ENCODE data around the gene RGS19. TPM values are rescaled to one million over a fixed set of nuclear protein-coding genes. Genes with fewer than 3 reads are reported as not detected.

The RGS19 gene
- total and polyA plus RNA-seq, 2 of the 8 experiments (the other 6 are each of a cell fraction or from before 2014, with no cell fraction given), result 12.7 to 16.8 TPM

GRCh38 chr20:64055396-64055892 is 23.9 kb downstream of the RGS19 start:
- WGBS, 2 experiments (ENCODE audit: extremely low coverage in 1 of 2, insufficient coverage in 1 of 2, insufficient read length in 1 of 2, insufficient replicate concordance in 2 of 2, low coverage in 1 of 2, low lambda C conversion rate in 2 of 2, missing lambda C conversion rate in 1 of 2), result 85% methylated on average over 9 of the region's 9 CpGs; no CpG with 5 or more reads in 1 of the 2 experiments
- H3K4me1 ChIP-seq (replicated peaks in 1 of 4; ENCODE audit: control insufficient read depth in 3 of 4, insufficient read depth in 4 of 4, low read length in 3 of 4), result peaks cover 0 to 20% (median 15%) of the 10 kb centered on the region in 4 experiments; a peak in 6 of 7 replicates
- H3K79me1 ChIP-seq (ENCODE audit: low read depth, low read length), result no peaks in the 10 kb centered on the region
- H4K20me1 ChIP-seq (replicated peaks in 1 of 2; ENCODE audit: control insufficient read depth in 1 of 2, insufficient read depth in 2 of 2, low read length in 2 of 2), result no peaks in the 10 kb centered on the region
- no peak overlapping the region for H3K23ac ChIP-seq (ENCODE audit: insufficient read length)
- H3K56ac ChIP-seq (replicated peaks; ENCODE audit: insufficient read length, low read depth, low read length), result no peak overlapping the region
- H4K5ac ChIP-seq (ENCODE audit: insufficient read length, low read depth, low read length), result no peak overlapping the region
- H3K4ac ChIP-seq (replicated peaks; ENCODE audit: insufficient read length, low read depth, low read length), result no peak overlapping the region
- FAIRE-seq, result no peak
- H2BK5ac ChIP-seq (ENCODE audit: low read depth, low read length), result no peak overlapping the region
- ChIA-PET POLR2A (ENCODE audit: partially characterized antibody) (interaction anchor here (1.2 kb wide), 1 partner anchor 19 kb away, joined by 4 read pairs; the partner anchor contains the start of gene C20orf204), CTCF (ENCODE audit: partially characterized antibody) (interaction anchor here (0.6 to 15.0 kb wide), 10 partner anchors 9 to 75 kb away, joined by 3 to 139 read pairs (median 8); partner anchors contain the start of genes LKAAEAR1, OPRL1, PRPF6 and RGS19)
- no peak overlapping the region for H2AK5ac ChIP-seq (ENCODE audit: low read depth, low read length)
- H2BK20ac ChIP-seq (ENCODE audit: low read length), result no peak overlapping the region
- no peak overlapping the region for H3K9ac ChIP-seq (replicated peaks in 1 of 4; ENCODE audit: extremely low read depth in 1 of 4, low read depth in 3 of 4, low read length in 3 of 4)
- no peaks in the 10 kb centered on the region for H3K9me3 ChIP-seq (ENCODE audit: insufficient read depth in 2 of 2, low read depth in 1 of 2, low read length in 1 of 2)
- no peak overlapping the region; the same call in 1 of the 2 replicates for H4K8ac ChIP-seq (ENCODE audit: extremely low read depth, insufficient read depth, low read length)
- no peak overlapping the region for H3K27ac ChIP-seq (ENCODE audit: low read depth, low read length)
- H3K79me2 ChIP-seq (ENCODE audit: control insufficient read depth in 1 of 2, insufficient read depth in 2 of 2, low read length in 2 of 2), result no peaks in the 10 kb centered on the region
- no peak overlapping the region for H3K4me2 ChIP-seq (ENCODE audit: insufficient read depth in 1 of 2, low read depth in 2 of 2, low read length in 2 of 2)
- no peak overlapping the region for H2AFZ ChIP-seq (ENCODE audit: low read length)
- H3K14ac ChIP-seq (ENCODE audit: insufficient read length), result no peak overlapping the region
- TF ChIP-seq NANOG (IDR thresholded peaks at IDR 0.05; ENCODE audit: insufficient read depth, low read depth, low read length, poor library complexity, severe bottlenecking) (no peak), CBX8 (IDR thresholded peaks at IDR 0.05; ENCODE audit: borderline replicate concordance, low read depth, low read length) (no peak), SAP30 (IDR thresholded peaks at IDR 0.05; ENCODE audit: insufficient read depth, insufficient replicate concordance, low read length) (no peak), SIN3A (conservative IDR thresholded peaks at IDR 0.05 in 1 of 2, IDR thresholded peaks at IDR 0.05 in 1 of 2; ENCODE audit: low read depth in 1 of 2, low read length in 2 of 2) (no peak), ATF3 (IDR thresholded peaks at IDR 0.05; ENCODE audit: insufficient read depth, low read depth, low read length) (no peak), KDM1A (IDR thresholded peaks at IDR 0.05; ENCODE audit: borderline replicate concordance, low read length) (peak; percentile 78; the same call in 1 of the 2 replicates), HDAC2 (IDR thresholded peaks at IDR 0.05; ENCODE audit: borderline replicate concordance in 1 of 2, low read depth in 2 of 2, low read length in 2 of 2) (peak in 1 of 2 experiments; percentile 24; a peak in 1 of 4 replicates), EZH2 (IDR thresholded peaks at IDR 0.05; ENCODE audit: low read depth, low read length, severe bottlenecking) (no peak)
- H4K91ac ChIP-seq (replicated peaks; ENCODE audit: insufficient read length, low read length), result no peak overlapping the region
- H2BK15ac ChIP-seq (ENCODE audit: low read length), result no peak overlapping the region
- no peak overlapping the region; the same call in 1 of the 2 replicates for H3K18ac ChIP-seq (ENCODE audit: extremely low read depth, low read length)
- no peak overlapping the region for H2BK12ac ChIP-seq (ENCODE audit: low read depth, low read length)
- H3K4me3 ChIP-seq (ENCODE audit: extremely low read depth in 1 of 4, insufficient read depth in 2 of 4, low read depth in 3 of 4, low read length in 4 of 4), result no peak overlapping the region
- no peak for DNase-seq (ENCODE audit: low read depth in 1 of 2, low spot score in 2 of 2)
- no peak overlapping the region for H2BK120ac ChIP-seq (replicated peaks; ENCODE audit: low read depth, low read length)
- H3K27me3 ChIP-seq (replicated peaks in 1 of 4; ENCODE audit: control insufficient read depth in 3 of 4, extremely low read depth in 1 of 4, insufficient read depth in 3 of 4, low read length in 3 of 4), result peaks cover 2 to 20% (median 10%) of the 10 kb centered on the region in 4 experiments
- no peaks in the 10 kb centered on the region for H3K23me2 ChIP-seq (ENCODE audit: low read depth, low read length)
- H3K36me3 ChIP-seq (ENCODE audit: control insufficient read depth in 2 of 4, insufficient read depth in 4 of 4, low read length in 3 of 4), result no peaks in the 10 kb centered on the region
